ENCODE measurements around the gene PNPLA4.

Gene PNPLA4

GRCh38 chrX:7852166-7852565 is 75.0 kb downstream of the PNPLA4 start:
- no peak for DNase-seq

Measured in NCI-H187 (cell line).